Activated T-cell treated with anti-CD3 and anti-CD28 coated beads, Interleukin-2, amount 50 U/mL, for 24 hours (primary cell): ENCODE results near the gene SOAT2.
"Not testable (repeated sequence)": the region's sequence is repeated elsewhere in the genome, so short reads cannot be mapped to it uniquely, and the experiment has no call there.

Experiments
- DNase-seq: peaks from one replicate; pipeline ENCODE4 v3.0.0-alpha.2; 2020
- H3K27ac Mint-ChIP-seq: 2 replicates; pipeline ENCODE4 v1.8.0; 2020; ENCODE audit warnings: mild to moderate bottlenecking, mixed read lengths
- H3K27me3 Mint-ChIP-seq: 2 replicates; pipeline ENCODE4 v1.8.0; 2020; ENCODE audit warnings: mixed read lengths
- H3K36me3 Mint-ChIP-seq: 2 replicates; pipeline ENCODE4 v1.8.0; 2020; ENCODE audit warnings: low read depth, mixed read lengths
- H3K4me1 Mint-ChIP-seq: 2 replicates; pipeline ENCODE4 v1.8.0; 2020; ENCODE audit warnings: low read depth, mixed read lengths
- H3K4me3 Mint-ChIP-seq: 2 replicates; pipeline ENCODE4 v1.8.0; 2020; ENCODE audit warnings: mild to moderate bottlenecking, moderate library complexity, mixed read lengths
- H3K9me3 Mint-ChIP-seq: 2 replicates; pipeline ENCODE4 v1.8.0; 2020; ENCODE audit warnings: mixed read lengths

SOAT2 gene

GRCh38 chr12:53160673-53161072, 57.4 kb downstream of the SOAT2 start:
- no peak overlapping the region for H3K4me3 Mint-ChIP-seq
- H3K9me3 Mint-ChIP-seq = no peaks in the 10 kb centered on the region
- no peak overlapping the region for H3K27ac Mint-ChIP-seq
- no peak for DNase-seq
- H3K27me3 Mint-ChIP-seq = no peaks in the 10 kb centered on the region
- H3K36me3 Mint-ChIP-seq = peaks cover 2% of the 10 kb centered on the region
- H3K4me1 Mint-ChIP-seq = peaks cover 11% of the 10 kb centered on the region

GRCh38 chr12:53161119-53161911, 58.0 kb downstream of the SOAT2 start:
- H3K36me3 Mint-ChIP-seq = peaks cover 4% of the 10 kb centered on the region
- no peak overlapping the region for H3K4me3 Mint-ChIP-seq
- DNase-seq = no peak
- H3K27ac Mint-ChIP-seq = no peak overlapping the region
- H3K27me3 Mint-ChIP-seq = no peaks in the 10 kb centered on the region
- peaks cover 13% of the 10 kb centered on the region for H3K4me1 Mint-ChIP-seq
- no peaks in the 10 kb centered on the region for H3K9me3 Mint-ChIP-seq

GRCh38 chr12:53163008-53163407, 59.7 kb downstream of the SOAT2 start:
- H3K4me3 Mint-ChIP-seq, DNase-seq, H3K27me3 Mint-ChIP-seq, H3K36me3 Mint-ChIP-seq, H3K27ac Mint-ChIP-seq, H3K9me3 Mint-ChIP-seq: not testable (repeated sequence)
- peaks cover 17% of the 10 kb centered on the region for H3K4me1 Mint-ChIP-seq

GRCh38 chr12:53166837-53167236, 63.6 kb downstream of the SOAT2 start:
- Mint-ChIP-seq H3K4me3 (no peak overlapping the region), H3K27ac (no peak overlapping the region), H3K4me1 (peaks cover 6% of the 10 kb centered on the region), H3K27me3 (no peaks in the 10 kb centered on the region), H3K9me3 (no peaks in the 10 kb centered on the region), H3K36me3 (peaks cover 23% of the 10 kb centered on the region)
- no peak for DNase-seq

- no peak overlapping the region for H3K27ac Mint-ChIP-seq
- H3K9me3 Mint-ChIP-seq = no peaks in the 10 kb centered on the region
- H3K4me1 Mint-ChIP-seq = peaks cover 6% of the 10 kb centered on the region
- H3K27me3 Mint-ChIP-seq = no peaks in the 10 kb centered on the region
- no peak overlapping the region for H3K4me3 Mint-ChIP-seq
- peaks cover 23% of the 10 kb centered on the region for H3K36me3 Mint-ChIP-seq
- DNase-seq = no peak
These were observed 66.4 kb downstream of the SOAT2 start for GRCh38 chr12:53169644-53170043.

- no peak for DNase-seq
- Mint-ChIP-seq H3K4me1 (peaks cover 6% of the 10 kb centered on the region), H3K27me3 (no peaks in the 10 kb centered on the region), H3K27ac (no peak overlapping the region), H3K9me3 (no peaks in the 10 kb centered on the region), H3K36me3 (peaks cover 23% of the 10 kb centered on the region), H3K4me3 (no peak overlapping the region)
These were observed 66.9 kb downstream of the SOAT2 start for GRCh38 chr12:53170215-53170614.

- no peak for DNase-seq
- Mint-ChIP-seq H3K27me3 (no peaks in the 10 kb centered on the region), H3K36me3 (peaks cover 23% of the 10 kb centered on the region), H3K4me1 (peaks cover 12% of the 10 kb centered on the region), H3K9me3 (no peaks in the 10 kb centered on the region), H3K27ac (no peak overlapping the region), H3K4me3 (no peak overlapping the region)
These were observed 67.8 kb downstream of the SOAT2 start for GRCh38 chr12:53170876-53171724.

GRCh38 chr12:53171725-53172329, 68.5 kb downstream of the SOAT2 start:
- Mint-ChIP-seq H3K27me3 (no peaks in the 10 kb centered on the region), H3K27ac (no peak overlapping the region), H3K9me3 (no peaks in the 10 kb centered on the region), H3K36me3 (peaks cover 20% of the 10 kb centered on the region), H3K4me3 (no peak overlapping the region), H3K4me1 (peaks cover 9% of the 10 kb centered on the region)
- no peak for DNase-seq

GRCh38 chr12:53172352-53172751, 69.1 kb downstream of the SOAT2 start:
- Mint-ChIP-seq H3K27me3 (no peaks in the 10 kb centered on the region), H3K4me1 (peaks cover 7% of the 10 kb centered on the region), H3K9me3 (no peaks in the 10 kb centered on the region), H3K36me3 (peaks cover 20% of the 10 kb centered on the region), H3K4me3 (no peak overlapping the region), H3K27ac (no peak overlapping the region)
- no peak for DNase-seq

GRCh38 chr12:53173085-53173715, 69.9 kb downstream of the SOAT2 start:
- Mint-ChIP-seq H3K36me3 (peaks cover 20% of the 10 kb centered on the region), H3K4me3 (no peak overlapping the region), H3K27me3 (no peaks in the 10 kb centered on the region), H3K9me3 (no peaks in the 10 kb centered on the region), H3K4me1 (peaks cover 6% of the 10 kb centered on the region), H3K27ac (no peak overlapping the region)
- no peak for DNase-seq
